Smooth muscle cell (in vitro differentiated cells): ENCODE data around the gene WAPL. TPM values are rescaled to one million over a fixed set of nuclear protein-coding genes. Genes with fewer than 3 reads are reported as not detected.
A peak's percentile ranks its signal among the peaks of the same experiment; 100 is the strongest.
"Not testable (repeated sequence)": the region's sequence is repeated elsewhere in the genome, so short reads cannot be mapped to it uniquely, and the experiment has no call there.

ENCODE experiments used
- DNase-seq: peaks from one replicate; lab custom pipeline; 2025; ENCODE audit not compliant: unreplicated experiment; lab: John Stamatoyannopoulos, UW
- H2AFZ ChIP-seq: fragments of 200-600 bp; sonication (generic); 2 replicates; pipeline ENCODE4 v1.6.0; 2016; ENCODE audit warnings: antibody characterized with exemption, low read depth, mild to moderate bottlenecking
- H3F3A ChIP-seq: fragments of 200-600 bp; sonication (generic); 2 replicates; pipeline ENCODE4 v1.6.0; 2017; ENCODE audit warnings: antibody characterized with exemption, low read depth
- H3K27ac ChIP-seq: fragments of 200-600 bp; sonication (generic); 2 replicates; pipeline ENCODE4 v1.5.1; 2016; ENCODE audit warnings: low read depth, mild to moderate bottlenecking
- H3K27me3 ChIP-seq: fragments of 200-600 bp; sonication (generic); 2 replicates; pipeline ENCODE4 v1.6.1; 2016; ENCODE audit warnings: low read depth, mild to moderate bottlenecking
- H3K36me3 ChIP-seq: fragments of 200-600 bp; sonication (generic); 2 replicates; pipeline ENCODE4 v1.5.1; 2016; ENCODE audit warnings: low read depth
- H3K4me1 ChIP-seq: fragments of 200-600 bp; sonication (generic); 2 replicates; pipeline ENCODE4 v1.5.1; 2016; ENCODE audit warnings: low read depth
- H3K4me2 ChIP-seq: fragments of 200-600 bp; sonication (generic); 2 replicates; pipeline ENCODE4 v1.6.0; 2016; ENCODE audit warnings: mild to moderate bottlenecking
- H3K4me3 ChIP-seq: fragments of 200-600 bp; sonication (generic); 2 replicates; pipeline ENCODE4 v1.5.1; 2016; ENCODE audit warnings: mild to moderate bottlenecking
- H3K79me2 ChIP-seq: fragments of 200-600 bp; sonication (generic); 2 replicates; pipeline ENCODE4 v1.6.0; 2016; ENCODE audit warnings: low read depth, mild to moderate bottlenecking
- H3K9ac ChIP-seq: fragments of 200-600 bp; sonication (generic); 2 replicates; pipeline ENCODE4 v1.6.0; 2016; ENCODE audit warnings: low read depth
- H3K9me3 ChIP-seq: fragments of 200-600 bp; sonication (generic); replicated peaks from 2 replicates; pipeline ENCODE4 v1.5.1; 2016; ENCODE audit warnings: low read depth
- H4K20me1 ChIP-seq: fragments of 200-600 bp; sonication (generic); 2 replicates; pipeline ENCODE4 v1.6.0; 2016; ENCODE audit warnings: low read depth
- CTCF ChIP-seq: fragments of 200-600 bp; sonication (generic); IDR thresholded peaks from 2 replicates; pipeline ENCODE4 v1.5.1; 2017; ENCODE audit warnings: borderline replicate concordance, mild to moderate bottlenecking, antibody characterized with exemption; ENCODE audit not compliant: insufficient read depth, poor library complexity, severe bottlenecking
- WGBS: methylation state at CpG from one replicate; pipeline ENCODE4 v1.1.7; 2016; ENCODE audit warnings: low lambda C conversion rate; 5-methylcytosine and 5-hydroxymethylcytosine counted together
- polyA plus RNA-seq: library from polyadenylated mRNA; unstranded; fragments of >200 nt; fragmentation: Nextera tagmentation; extraction: Ambion mirVana; gene quantifications from 2 replicates; pipeline ENCODE4 v1.2.1, GENCODE V29; 2016
- total RNA-seq: library from RNA; depleted of rRNA; stranded (reverse); fragments of >200 nt; gene quantifications from 2 replicates; pipeline ENCODE4 v1.2.3, GENCODE V29; 2014

WAPL gene
- total and polyA plus RNA-seq, 2 experiments from 2014 or later, result 14.0 to 30.5 TPM

- no peak overlapping the region for H3K27ac ChIP-seq
- 79% methylated on average over 14 of the region's 14 CpGs for WGBS
- no peak overlapping the region for H3K4me2 ChIP-seq
- H3K4me3 ChIP-seq, result no peak overlapping the region
- no peak overlapping the region for H3K9ac ChIP-seq
- H3K27me3 ChIP-seq, result peaks cover 37% of the 10 kb centered on the region
- no peaks in the 10 kb centered on the region for H4K20me1 ChIP-seq
- H3K9me3 ChIP-seq, result no peaks in the 10 kb centered on the region
- no peaks in the 10 kb centered on the region for H3F3A ChIP-seq
- H3K79me2 ChIP-seq, result no peaks in the 10 kb centered on the region
- DNase-seq, result no peak
- no peaks in the 10 kb centered on the region for H3K36me3 ChIP-seq
- TF ChIP-seq CTCF, result no peak
- H3K4me1 ChIP-seq, result no peaks in the 10 kb centered on the region
- no peak overlapping the region for H2AFZ ChIP-seq
These were observed 131.1 kb downstream of the WAPL start for GRCh38 chr10:86390337-86391120.

DNA sequence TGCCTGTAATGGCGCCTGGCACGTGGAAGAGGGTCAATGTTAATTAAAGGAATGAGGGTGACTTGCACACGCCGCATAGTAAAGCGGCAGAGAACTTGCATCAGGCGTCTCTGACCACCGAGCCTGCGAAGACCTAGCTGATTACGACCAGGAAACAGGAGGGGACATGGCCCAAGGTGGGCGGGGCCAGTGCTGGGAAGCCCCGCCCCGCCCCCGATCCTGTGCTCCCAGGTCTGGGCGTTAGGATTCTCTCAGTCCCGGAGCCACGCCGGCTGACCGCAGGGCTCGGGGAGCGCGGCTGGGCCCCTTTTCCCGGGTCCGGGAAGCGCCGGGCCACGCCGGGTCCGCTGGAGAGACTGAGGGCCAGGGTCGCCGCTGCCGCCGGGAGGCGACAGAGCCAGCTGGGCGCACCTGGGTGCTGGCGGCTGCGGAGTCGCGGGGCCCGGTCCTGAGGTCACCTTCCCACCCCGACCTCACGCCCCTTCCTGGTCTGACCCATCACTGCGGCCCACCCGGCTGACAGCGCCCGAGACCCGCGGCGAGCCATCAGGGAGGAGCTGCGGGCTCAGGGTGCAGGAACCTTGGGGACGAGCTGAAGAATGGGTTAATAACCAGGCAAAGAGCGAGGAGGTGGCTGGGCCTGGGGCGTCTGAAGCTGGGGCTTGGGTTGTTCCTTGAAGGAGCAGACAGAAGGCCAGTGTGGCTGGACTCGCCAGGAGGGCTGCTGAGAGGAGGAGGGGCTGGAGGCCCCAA lies 132.0 kb downstream of the WAPL start:
- H3K4me1 ChIP-seq, result no peaks in the 10 kb centered on the region
- H3F3A ChIP-seq, result no peaks in the 10 kb centered on the region
- H3K4me2 ChIP-seq, result peak overlapping the region; percentile 81
- H2AFZ ChIP-seq, result peak overlapping the region; percentile 18
- H3K27ac ChIP-seq, result no peak overlapping the region
- H3K9ac ChIP-seq, result no peak overlapping the region
- no peaks in the 10 kb centered on the region for H3K9me3 ChIP-seq
- no peaks in the 10 kb centered on the region for H4K20me1 ChIP-seq
- peak overlapping the region; percentile 38 for H3K4me3 ChIP-seq
- DNase-seq, result no peak
- H3K36me3 ChIP-seq, result no peaks in the 10 kb centered on the region
- H3K79me2 ChIP-seq, result no peaks in the 10 kb centered on the region
- H3K27me3 ChIP-seq, result peaks cover 37% of the 10 kb centered on the region
- 5% methylated on average over 52 of the region's 53 CpGs for WGBS
- no peak for TF ChIP-seq CTCF

DNA sequence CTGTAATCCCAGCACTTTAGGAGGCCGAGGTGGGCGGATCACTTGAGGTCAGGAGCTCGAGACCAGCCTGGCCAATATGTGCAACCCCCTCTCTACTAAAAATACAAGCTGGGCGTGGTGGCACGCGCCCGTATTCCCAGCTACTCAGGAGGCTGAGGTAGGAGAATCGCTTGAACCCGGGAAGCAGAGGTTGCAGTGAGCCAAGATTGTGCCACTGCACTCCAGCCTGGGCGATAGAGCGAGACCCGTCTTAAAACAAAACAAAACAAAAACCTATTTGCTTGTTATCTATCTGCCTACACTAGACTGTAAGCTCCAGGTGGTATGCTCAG lies 132.5 kb downstream of the WAPL start:
- 77% methylated on average over 12 of the region's 12 CpGs for WGBS
- H3K4me1 ChIP-seq, DNase-seq, H3K9ac ChIP-seq, H3F3A ChIP-seq, H3K79me2 ChIP-seq, H3K9me3 ChIP-seq, H3K36me3 ChIP-seq, H4K20me1 ChIP-seq, H3K27ac ChIP-seq: not testable (repeated sequence)
- H3K4me2 ChIP-seq, result peak overlapping the region; percentile 81
- peaks cover 37% of the 10 kb centered on the region for H3K27me3 ChIP-seq
- peak overlapping the region; percentile 38 for H3K4me3 ChIP-seq
- H2AFZ ChIP-seq, result peak overlapping the region; percentile 18

- H3K4me3 ChIP-seq, result no peak overlapping the region
- H4K20me1 ChIP-seq, result no peaks in the 10 kb centered on the region
- H3K27me3 ChIP-seq, result peaks cover 37% of the 10 kb centered on the region
- no peak overlapping the region for H3K9ac ChIP-seq
- no peaks in the 10 kb centered on the region for H3K79me2 ChIP-seq
- DNase-seq, result no peak
- H3K36me3 ChIP-seq, result no peaks in the 10 kb centered on the region
- no peak overlapping the region for H2AFZ ChIP-seq
- no peaks in the 10 kb centered on the region for H3K4me1 ChIP-seq
- no peak for TF ChIP-seq CTCF
- no peak overlapping the region for H3K4me2 ChIP-seq
- H3K9me3 ChIP-seq, result no peaks in the 10 kb centered on the region
- H3F3A ChIP-seq, result no peaks in the 10 kb centered on the region
- H3K27ac ChIP-seq, result no peak overlapping the region
- WGBS, result 57% methylated on average over 13 of the region's 13 CpGs
These were observed 133.4 kb downstream of the WAPL start for GRCh38 chr10:86388119-86388704.
